ENCODE results near the gene STXBP2.

Gene STXBP2

GRCh38 chr19:7606289-7606688, 30.6 kb upstream of the STXBP2 start:
- no peak overlapping the region for H3K4me3 ChIP-seq (ENCODE audit: low read depth, low read length)
- no peak for TF ChIP-seq CTCF (IDR thresholded peaks at IDR 0.05; ENCODE audit: borderline replicate concordance, insufficient read depth, low read depth, low read length)

GRCh38 chr19:7607212-7607873, 29.6 kb upstream of the STXBP2 start:
- H3K4me3 ChIP-seq (ENCODE audit: low read depth, low read length) = no peak overlapping the region
- TF ChIP-seq CTCF (IDR thresholded peaks at IDR 0.05; ENCODE audit: borderline replicate concordance, insufficient read depth, low read depth, low read length) = no peak

- TF ChIP-seq CTCF (IDR thresholded peaks at IDR 0.05; ENCODE audit: borderline replicate concordance, insufficient read depth, low read depth, low read length) = no peak
- H3K4me3 ChIP-seq (ENCODE audit: low read depth, low read length) = no peak overlapping the region
Observed at GRCh38 chr19:7607874-7608560, 28.9 kb upstream of the STXBP2 start.

GRCh38 chr19:7610491-7611240, 26.2 kb upstream of the STXBP2 start:
- H3K4me3 ChIP-seq (ENCODE audit: low read depth, low read length) = no peak overlapping the region
- no peak for TF ChIP-seq CTCF (IDR thresholded peaks at IDR 0.05; ENCODE audit: borderline replicate concordance, insufficient read depth, low read depth, low read length)

GRCh38 chr19:7611541-7612279, 25.2 kb upstream of the STXBP2 start:
- no peak for TF ChIP-seq CTCF (IDR thresholded peaks at IDR 0.05; ENCODE audit: borderline replicate concordance, insufficient read depth, low read depth, low read length)
- H3K4me3 ChIP-seq (ENCODE audit: low read depth, low read length) = no peak overlapping the region

- H3K4me3 ChIP-seq (ENCODE audit: low read depth, low read length) = no peak overlapping the region
- TF ChIP-seq CTCF (IDR thresholded peaks at IDR 0.05; ENCODE audit: borderline replicate concordance, insufficient read depth, low read depth, low read length) = no peak
Observed at GRCh38 chr19:7612282-7613274, 24.3 kb upstream of the STXBP2 start.

All from GM12875 (cell line).